Loucy (cell line): ENCODE data around the gene TCP1.

ENCODE experiments used
- EZH2phosphoT487 ChIP-seq: fragments of 200-600 bp; IDR thresholded peaks from 2 replicates; pipeline ENCODE4 v1.6.1; 2018; ENCODE audit warnings: antibody characterized with exemption, mild to moderate bottlenecking, moderate library complexity, borderline replicate concordance
- TF ChIP-seq, protein P1 (sequence below): fragments of 200-600 bp; sonication (generic); conservative IDR thresholded peaks from 2 replicates; pipeline ENCODE4 v1.5.1; 2014; ENCODE audit warnings: mild to moderate bottlenecking, antibody characterized with exemption, low read length

- TF ChIP-seq, protein P1, sequence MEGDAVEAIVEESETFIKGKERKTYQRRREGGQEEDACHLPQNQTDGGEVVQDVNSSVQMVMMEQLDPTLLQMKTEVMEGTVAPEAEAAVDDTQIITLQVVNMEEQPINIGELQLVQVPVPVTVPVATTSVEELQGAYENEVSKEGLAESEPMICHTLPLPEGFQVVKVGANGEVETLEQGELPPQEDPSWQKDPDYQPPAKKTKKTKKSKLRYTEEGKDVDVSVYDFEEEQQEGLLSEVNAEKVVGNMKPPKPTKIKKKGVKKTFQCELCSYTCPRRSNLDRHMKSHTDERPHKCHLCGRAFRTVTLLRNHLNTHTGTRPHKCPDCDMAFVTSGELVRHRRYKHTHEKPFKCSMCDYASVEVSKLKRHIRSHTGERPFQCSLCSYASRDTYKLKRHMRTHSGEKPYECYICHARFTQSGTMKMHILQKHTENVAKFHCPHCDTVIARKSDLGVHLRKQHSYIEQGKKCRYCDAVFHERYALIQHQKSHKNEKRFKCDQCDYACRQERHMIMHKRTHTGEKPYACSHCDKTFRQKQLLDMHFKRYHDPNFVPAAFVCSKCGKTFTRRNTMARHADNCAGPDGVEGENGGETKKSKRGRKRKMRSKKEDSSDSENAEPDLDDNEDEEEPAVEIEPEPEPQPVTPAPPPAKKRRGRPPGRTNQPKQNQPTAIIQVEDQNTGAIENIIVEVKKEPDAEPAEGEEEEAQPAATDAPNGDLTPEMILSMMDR: no peak
- TF ChIP-seq EZH2phosphoT487: no peak
These were observed 32.9 kb downstream of the TCP1 start for GRCh38 chr6:159756508-159756907.
